Prostate gland (tissue), 2 donors: ENCODE measurements around the gene NPDC1.

Source experiments
- CTCF ChIP-seq, 4 experiments: fragments of 200-600 bp in 2 of 4; fragments of 450-650 bp in 2 of 4; sonication (generic) in 2 of 4; IDR thresholded peaks; 1 replicate in 3 of 4; 2 replicates in 1 of 4; pipeline ENCODE4 v1.5.1; 2016 to 2019; ENCODE audit warnings: antibody characterized with exemption in 4 of 4, mild to moderate bottlenecking in 2 of 4, moderate library complexity in 2 of 4
- POLR2A ChIP-seq: fragments of 450-650 bp; IDR thresholded peaks from one replicate; pipeline ENCODE4 v1.6.1; 2016; ENCODE audit warnings: antibody characterized with exemption, mild to moderate bottlenecking

GRCh38 chr9:137026384-137026783 is 19.6 kb downstream of the NPDC1 start:
- TF ChIP-seq CTCF (IDR thresholded peaks at IDR 0.05): no peak
- TF ChIP-seq POLR2A: no peak
